ENCODE results near the gene PARP2.

Gene PARP2

DNA sequence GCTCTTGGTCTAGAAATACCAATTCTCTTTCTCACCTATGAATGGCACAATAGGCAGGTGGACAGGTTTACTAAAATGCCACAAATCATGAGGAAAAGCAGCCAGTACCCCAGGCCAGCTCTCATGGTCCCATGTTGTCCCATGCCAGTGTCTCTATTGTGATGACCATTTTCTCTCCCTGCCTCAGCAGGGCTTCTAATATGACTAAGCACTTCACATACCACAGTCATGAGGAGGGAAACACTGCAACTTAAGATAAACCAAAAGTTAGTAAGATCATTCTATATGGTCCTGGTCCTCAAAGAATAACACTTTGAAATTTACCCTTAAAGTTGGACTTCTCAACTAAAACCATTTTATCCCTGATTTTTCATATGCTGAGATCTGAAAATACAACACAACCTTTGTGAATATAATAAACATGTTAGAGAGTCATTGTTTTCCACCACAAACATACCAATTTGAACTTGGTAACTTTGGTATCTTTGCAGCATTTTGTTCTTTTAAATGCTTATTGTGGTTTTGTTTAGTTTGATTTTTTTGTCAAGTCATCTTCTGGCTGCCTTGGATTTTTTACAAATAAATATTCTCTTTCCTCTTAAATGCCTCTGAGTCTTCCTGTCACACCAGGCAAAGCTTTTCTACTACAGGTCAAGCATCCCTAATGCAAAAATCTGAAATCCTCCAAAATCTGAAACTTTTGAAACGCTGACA lies 41.2 kb upstream of the PARP2 start:
- Histone ChIP-seq H3K27ac (ENCODE audit: low read length) (no peak overlapping the region), H2AFZ (ENCODE audit: low read depth, low read length) (no peak overlapping the region), H3K9ac (ENCODE audit: low read depth, low read length) (no peak overlapping the region), H3K4me3 (ENCODE audit: low read depth in 1 of 2, low read length in 2 of 2) (no peak overlapping the region), H3K4me2 (ENCODE audit: insufficient read depth, low read length) (no peak overlapping the region), H3K27me3 (ENCODE audit: insufficient read depth, low read length, poor library complexity) (no peaks in the 10 kb centered on the region), H3K9me3 (ENCODE audit: insufficient read depth, low read length, severe bottlenecking) (no peaks in the 10 kb centered on the region), H3K36me3 (ENCODE audit: insufficient read depth, low read length) (peaks cover 38% of the 10 kb centered on the region), H4K20me1 (ENCODE audit: insufficient read depth, low read length) (no peaks in the 10 kb centered on the region), H3K79me2 (ENCODE audit: insufficient read depth, low read length) (peaks cover 27% of the 10 kb centered on the region), H3K4me1 (ENCODE audit: insufficient read depth, low read length) (peaks cover 28% of the 10 kb centered on the region)
- DNase-seq (no peak), ATAC-seq (ENCODE audit: insufficient read depth, low read depth) (no peak)
- no peak for TF ChIP-seq EZH2 (IDR thresholded peaks at IDR 0.05; ENCODE audit: borderline replicate concordance, low read depth, low read length, severe bottlenecking)
- TF ChIP-seq, protein P1, sequence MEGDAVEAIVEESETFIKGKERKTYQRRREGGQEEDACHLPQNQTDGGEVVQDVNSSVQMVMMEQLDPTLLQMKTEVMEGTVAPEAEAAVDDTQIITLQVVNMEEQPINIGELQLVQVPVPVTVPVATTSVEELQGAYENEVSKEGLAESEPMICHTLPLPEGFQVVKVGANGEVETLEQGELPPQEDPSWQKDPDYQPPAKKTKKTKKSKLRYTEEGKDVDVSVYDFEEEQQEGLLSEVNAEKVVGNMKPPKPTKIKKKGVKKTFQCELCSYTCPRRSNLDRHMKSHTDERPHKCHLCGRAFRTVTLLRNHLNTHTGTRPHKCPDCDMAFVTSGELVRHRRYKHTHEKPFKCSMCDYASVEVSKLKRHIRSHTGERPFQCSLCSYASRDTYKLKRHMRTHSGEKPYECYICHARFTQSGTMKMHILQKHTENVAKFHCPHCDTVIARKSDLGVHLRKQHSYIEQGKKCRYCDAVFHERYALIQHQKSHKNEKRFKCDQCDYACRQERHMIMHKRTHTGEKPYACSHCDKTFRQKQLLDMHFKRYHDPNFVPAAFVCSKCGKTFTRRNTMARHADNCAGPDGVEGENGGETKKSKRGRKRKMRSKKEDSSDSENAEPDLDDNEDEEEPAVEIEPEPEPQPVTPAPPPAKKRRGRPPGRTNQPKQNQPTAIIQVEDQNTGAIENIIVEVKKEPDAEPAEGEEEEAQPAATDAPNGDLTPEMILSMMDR (IDR thresholded peaks at IDR 0.05; ENCODE audit: borderline replicate concordance, extremely low read depth, low read length, poor library complexity, severe bottlenecking), result no peak

DNA sequence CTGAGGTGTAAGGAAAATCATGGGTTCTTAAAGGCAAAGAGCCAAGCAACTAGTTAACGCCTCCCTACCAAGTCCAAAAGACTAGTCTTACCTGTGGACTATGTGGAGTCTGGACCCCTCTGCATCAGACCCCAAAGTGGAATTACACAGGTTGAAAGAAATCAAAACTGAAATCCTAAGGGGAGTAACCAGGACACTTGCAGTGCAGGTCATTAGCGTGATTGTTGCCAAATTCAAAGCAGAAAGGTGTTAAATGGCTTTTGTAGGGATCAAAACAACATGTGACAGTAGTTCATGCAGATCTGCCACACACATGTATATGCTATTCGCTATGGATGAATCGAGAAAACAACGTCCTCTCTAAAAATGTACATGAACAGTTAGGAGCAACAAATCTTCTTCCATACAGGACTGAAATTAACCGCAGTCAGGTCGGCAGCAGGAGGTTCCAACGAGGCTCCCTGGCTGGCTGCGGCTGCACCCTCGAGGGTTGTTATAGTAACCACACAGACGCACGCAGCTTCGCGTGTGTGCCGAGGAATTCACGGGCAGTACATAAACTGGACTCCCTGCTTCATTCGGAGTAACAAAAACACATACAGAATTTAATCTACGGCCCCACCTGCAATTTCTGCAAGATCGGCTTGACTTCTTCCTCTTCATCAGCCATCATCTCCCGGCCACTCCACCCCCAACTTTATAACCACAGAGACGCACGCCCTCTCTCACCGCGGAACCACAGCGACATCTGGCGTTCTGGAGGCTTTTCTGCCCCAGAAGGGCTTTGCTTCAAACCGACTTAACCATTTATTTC lies 38.0 kb upstream of the PARP2 start, which contains the start of gene TTC5:
Gene TTC5 (minus strand): TSS at position 687 of the 814 bp plus-strand sequence. CDS start 14 bp downstream, at position 673.
- Histone ChIP-seq H3K4me2 (ENCODE audit: insufficient read depth, low read length) (peak within 1 kb of the TSS; percentile 93), H3K79me2 (ENCODE audit: insufficient read depth, low read length) (peaks cover 27% of the 10 kb centered on the region), H3K4me1 (ENCODE audit: insufficient read depth, low read length) (peaks cover 28% of the 10 kb centered on the region), H3K4me3 (ENCODE audit: low read depth in 1 of 2, low read length in 2 of 2) (peak within 1 kb of the TSS; percentile 69 to 92), H2AFZ (ENCODE audit: low read depth, low read length) (peak within 1 kb of the TSS; percentile 93), H3K9ac (ENCODE audit: low read depth, low read length) (peak within 1 kb of the TSS; percentile 63), H3K36me3 (ENCODE audit: insufficient read depth, low read length) (peaks cover 13% of the 10 kb centered on the region; the same call in 1 of the 2 replicates), H4K20me1 (ENCODE audit: insufficient read depth, low read length) (no peaks in the 10 kb centered on the region), H3K27me3 (ENCODE audit: insufficient read depth, low read length, poor library complexity) (no peaks in the 10 kb centered on the region), H3K27ac (ENCODE audit: low read length) (peak within 1 kb of the TSS; percentile 63), H3K9me3 (ENCODE audit: insufficient read depth, low read length, severe bottlenecking) (no peaks in the 10 kb centered on the region)
- no peak for TF ChIP-seq EZH2 (IDR thresholded peaks at IDR 0.05; ENCODE audit: borderline replicate concordance, low read depth, low read length, severe bottlenecking)
- TF ChIP-seq, protein P1 (IDR thresholded peaks at IDR 0.05; ENCODE audit: borderline replicate concordance, extremely low read depth, low read length, poor library complexity, severe bottlenecking), result peak; percentile 97
- DNase-seq, result peak; percentile 88
- peak; percentile 97 for ATAC-seq (ENCODE audit: insufficient read depth, low read depth)

DNA sequence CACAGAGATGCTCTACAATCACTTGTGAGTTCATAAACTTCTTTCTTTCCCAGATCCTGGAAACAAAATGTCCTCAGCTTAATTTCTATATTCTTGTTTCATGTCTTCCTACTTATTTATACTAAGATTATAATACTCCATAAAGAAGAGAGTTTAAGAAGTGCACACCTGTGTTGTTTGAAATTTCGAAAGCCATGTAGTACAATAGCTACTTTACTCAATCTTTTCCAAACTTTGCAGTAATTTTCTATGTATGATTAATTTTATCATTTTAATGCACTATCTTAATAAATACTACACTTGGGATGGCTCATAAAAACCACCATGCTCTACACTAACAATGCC lies 37.4 kb upstream of the PARP2 start:
- Histone ChIP-seq H4K20me1 (ENCODE audit: insufficient read depth, low read length) (no peaks in the 10 kb centered on the region), H3K27me3 (ENCODE audit: insufficient read depth, low read length, poor library complexity) (no peaks in the 10 kb centered on the region), H3K4me3 (ENCODE audit: low read depth in 1 of 2, low read length in 2 of 2) (peak overlapping the region; percentile 69 to 92; a peak in 2 of 4 replicates), H3K9me3 (ENCODE audit: insufficient read depth, low read length, severe bottlenecking) (no peaks in the 10 kb centered on the region), H3K9ac (ENCODE audit: low read depth, low read length) (no peak overlapping the region), H2AFZ (ENCODE audit: low read depth, low read length) (no peak overlapping the region), H3K4me1 (ENCODE audit: insufficient read depth, low read length) (peaks cover 28% of the 10 kb centered on the region), H3K27ac (ENCODE audit: low read length) (no peak overlapping the region), H3K79me2 (ENCODE audit: insufficient read depth, low read length) (peaks cover 27% of the 10 kb centered on the region), H3K36me3 (ENCODE audit: insufficient read depth, low read length) (peaks cover 10% of the 10 kb centered on the region; the same call in 1 of the 2 replicates), H3K4me2 (ENCODE audit: insufficient read depth, low read length) (peak overlapping the region; percentile 93; the same call in 1 of the 2 replicates)
- 0 out of 3 replicates have a peak, but pooled peaks have one; percentile 6 for ATAC-seq (ENCODE audit: insufficient read depth, low read depth)
- TF ChIP-seq EZH2 (IDR thresholded peaks at IDR 0.05; ENCODE audit: borderline replicate concordance, low read depth, low read length, severe bottlenecking), result no peak
- TF ChIP-seq, protein P1 (IDR thresholded peaks at IDR 0.05; ENCODE audit: borderline replicate concordance, extremely low read depth, low read length, poor library complexity, severe bottlenecking), result no peak
- no peak for DNase-seq
